Stimulated activated CD4-positive, alpha-beta T cell treated with anti-CD3 and anti-CD28 coated beads, Interleukin-4, amount 100 ng/mL, for 48 hours (primary cell): ENCODE results near the gene PCYT1B.
"Not testable (repeated sequence)": the region's sequence is repeated elsewhere in the genome, so short reads cannot be mapped to it uniquely, and the experiment has no call there.

ENCODE experiments used
- DNase-seq, 2 donors: peaks; one replicate each; pipeline ENCODE4 v3.0.0-alpha.2; 2020; ENCODE audit warnings: low read depth in 2 of 2

Gene PCYT1B

DNA sequence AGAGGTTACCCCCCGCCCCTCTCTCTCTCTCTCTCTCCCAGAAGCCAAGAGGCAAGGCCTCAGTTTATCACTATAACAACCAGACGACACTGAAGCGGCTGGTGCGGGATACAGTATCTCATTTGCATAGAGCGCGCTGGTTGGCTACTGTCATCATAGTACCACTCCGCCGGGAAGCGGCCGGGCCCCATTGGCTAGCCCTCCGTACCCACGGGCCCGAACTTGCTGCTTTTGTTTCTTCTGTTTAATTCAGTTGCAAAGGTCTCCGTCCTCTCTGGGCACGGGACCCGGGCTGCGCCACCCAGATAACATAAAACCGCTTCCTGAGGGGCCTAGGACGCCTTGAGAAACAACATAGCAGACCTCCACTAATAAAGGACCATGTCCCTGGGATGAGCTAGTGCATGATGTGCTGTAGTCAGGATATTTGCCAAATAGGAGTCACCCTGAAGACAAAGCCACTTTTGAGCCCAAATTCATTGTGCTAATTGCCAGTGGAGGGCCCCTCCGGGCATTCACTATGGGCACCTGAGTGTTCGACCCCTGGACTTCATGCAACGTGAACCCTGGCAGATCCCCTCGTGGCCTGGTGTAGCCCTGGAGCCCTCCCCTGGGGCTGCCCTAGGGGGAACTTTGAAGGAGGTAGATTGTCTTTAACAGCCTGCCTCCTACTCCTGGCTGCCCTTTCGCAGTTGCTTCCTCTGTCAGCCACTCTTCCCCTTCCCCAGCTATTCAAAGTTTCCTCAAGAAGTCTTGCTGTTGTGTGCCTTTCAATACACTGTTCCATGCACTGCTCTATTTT is at the start of gene PCYT1B:
Gene PCYT1B (minus strand): TSS at position 91 of the 802 bp plus-strand sequence. CDS start 242 bp downstream, outside the sequence.
- DNase-seq: peak; percentile 35 to 38

DNA sequence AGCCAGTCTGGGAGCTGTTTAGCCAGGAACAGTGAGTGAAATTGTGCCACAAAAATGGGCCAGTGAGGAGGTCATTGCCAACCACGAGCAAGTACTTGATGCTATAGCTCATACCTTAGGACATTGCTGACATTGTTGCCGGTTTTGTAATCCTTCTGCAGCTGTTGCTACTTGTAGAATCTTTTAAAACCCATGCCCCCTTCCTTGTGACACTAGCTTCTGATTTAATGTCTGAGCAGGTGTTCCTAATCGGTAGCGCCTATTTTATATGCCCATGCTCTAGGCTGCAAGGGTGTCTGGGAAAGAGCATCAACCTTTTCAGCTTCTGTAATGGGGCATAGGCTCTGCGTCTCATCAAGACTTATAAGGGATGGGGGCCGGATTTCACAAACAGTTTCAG is 49.1 kb upstream of the PCYT1B start:
- DNase-seq: no peak

DNA sequence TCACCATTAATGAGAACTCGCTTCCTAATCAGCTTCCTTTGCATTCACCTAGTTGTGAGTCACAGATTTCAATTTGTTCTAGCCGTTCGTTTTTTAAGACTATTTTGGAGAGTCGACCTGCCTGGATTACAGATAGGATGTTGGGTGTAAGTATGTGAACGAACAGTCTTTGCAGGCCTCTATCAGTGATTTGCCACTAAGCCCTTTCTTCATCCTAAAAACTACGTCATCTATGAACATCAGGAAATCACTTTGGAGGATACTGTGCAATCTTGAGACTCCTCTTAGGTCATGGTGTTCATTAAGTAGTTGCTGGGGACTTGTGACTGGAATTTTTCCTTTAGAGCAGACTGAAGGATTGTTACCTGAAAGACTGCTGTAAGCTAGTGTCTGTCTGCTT is 47.7 kb upstream of the PCYT1B start:
- no peak for DNase-seq

DNA sequence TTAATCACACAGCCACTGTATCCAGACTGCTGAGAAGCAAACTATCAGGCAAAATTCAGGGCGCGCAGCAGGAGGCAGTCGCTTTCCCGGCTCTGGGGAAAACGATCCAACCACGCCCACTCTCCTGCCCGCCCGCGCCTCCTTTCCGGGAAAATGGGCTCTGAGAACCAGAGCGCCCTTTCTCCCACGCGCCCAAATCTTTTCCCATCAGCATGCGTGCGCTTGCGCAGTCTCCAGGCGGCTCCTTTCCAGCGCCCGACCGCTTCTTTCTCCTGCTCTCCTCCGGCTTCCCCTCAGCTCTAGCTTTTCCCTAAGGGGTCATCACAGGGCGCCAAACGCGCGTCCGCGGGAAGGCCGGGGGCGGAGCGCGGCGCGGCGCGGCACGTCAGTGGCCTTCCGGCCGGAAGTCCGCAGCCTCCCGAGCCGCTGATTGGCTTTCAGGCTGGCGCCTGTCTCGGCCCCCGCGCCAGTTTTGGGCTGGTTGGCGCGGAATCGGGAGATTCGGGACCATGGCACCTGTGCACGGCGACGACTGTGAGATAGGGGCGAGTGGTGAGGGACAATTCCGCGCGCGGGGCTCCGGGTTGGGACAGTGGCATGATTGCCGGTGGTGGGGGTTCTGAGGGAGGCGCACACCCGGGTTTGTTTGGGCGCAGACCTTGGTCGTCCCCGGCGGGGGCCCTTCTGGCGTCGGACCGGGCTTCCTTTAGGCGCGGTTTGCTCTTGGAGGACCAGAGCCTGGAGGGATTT is 46.5 kb upstream of the PCYT1B start, which contains the start of gene POLA1:
Gene POLA1 (plus strand): TSS at position 466 of the 750 bp plus-strand sequence. CDS start 44 bp downstream, at position 510.
- peak; percentile 72 to 79 for DNase-seq

DNA sequence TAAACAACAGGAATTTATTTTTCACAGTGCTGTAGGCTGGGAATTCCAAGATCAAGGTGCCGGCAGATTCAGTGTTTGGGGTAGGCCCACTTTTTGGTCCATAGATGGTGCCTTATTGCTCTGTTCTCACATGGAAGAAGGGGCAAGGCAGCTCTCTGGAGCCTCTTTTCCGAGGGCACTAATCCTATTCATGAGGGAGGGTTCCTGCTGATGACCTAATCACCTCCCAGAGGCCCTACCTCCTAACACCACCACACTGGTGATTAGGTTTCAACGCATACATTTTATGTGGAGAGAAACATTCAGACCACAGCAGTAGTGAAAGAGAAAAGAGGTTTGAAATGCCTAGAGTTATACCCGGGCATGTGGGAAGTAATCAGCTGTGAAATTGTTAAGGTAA is 45.2 kb upstream of the PCYT1B start:
- DNase-seq: no peak

DNA sequence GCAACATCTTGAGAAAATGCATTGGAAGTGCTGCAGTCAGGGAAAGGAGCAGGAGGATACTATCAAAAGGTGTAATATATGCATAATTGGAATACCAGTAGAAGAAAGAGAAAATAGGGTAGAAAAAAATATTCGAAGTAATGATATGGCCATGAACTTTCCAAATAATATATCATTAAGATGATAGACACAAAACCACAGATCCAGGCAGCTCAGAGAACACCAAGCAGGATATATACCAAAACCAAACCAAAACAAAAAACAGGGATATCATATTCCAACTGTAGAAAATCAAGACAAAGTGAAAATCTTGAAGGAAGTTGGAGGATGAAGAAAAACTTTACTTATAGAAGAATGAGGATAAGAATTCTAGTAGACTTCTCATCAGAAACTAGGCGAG is 36.9 kb upstream of the PCYT1B start:
- DNase-seq: no peak

DNA sequence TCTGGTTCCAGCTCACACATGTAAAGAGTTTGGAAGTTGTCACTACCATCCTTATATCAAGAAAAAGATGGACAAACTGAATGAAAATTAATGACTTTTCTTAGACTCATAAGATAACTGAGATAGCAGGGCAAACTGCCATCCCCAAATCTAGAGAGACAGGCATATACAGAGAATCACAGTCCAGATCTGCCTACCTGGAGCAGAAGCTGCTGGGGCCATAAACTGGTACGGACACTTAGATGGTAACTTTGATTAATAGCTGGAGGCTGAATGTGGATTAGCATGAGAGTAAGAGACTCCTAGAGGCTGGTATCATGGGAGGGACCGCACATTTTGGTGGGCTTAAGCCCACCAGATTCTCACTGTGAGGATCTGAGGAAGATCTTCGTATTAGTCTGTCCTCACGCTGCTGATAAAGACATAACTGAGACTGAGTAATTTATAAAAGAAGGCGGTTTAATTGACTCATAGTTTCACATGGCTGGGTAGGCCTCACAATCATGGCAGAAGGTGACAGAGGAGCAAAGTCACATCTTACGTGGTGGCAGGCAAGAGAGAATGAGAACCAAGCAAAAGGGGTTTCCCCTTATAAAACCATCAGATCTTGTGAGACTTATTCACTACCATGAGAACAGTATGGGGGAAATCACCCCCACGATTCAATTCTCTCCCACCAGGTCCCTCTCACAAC is 35.7 kb upstream of the PCYT1B start:
- peak in 1 of 2 donors; percentile 26 for DNase-seq

DNA sequence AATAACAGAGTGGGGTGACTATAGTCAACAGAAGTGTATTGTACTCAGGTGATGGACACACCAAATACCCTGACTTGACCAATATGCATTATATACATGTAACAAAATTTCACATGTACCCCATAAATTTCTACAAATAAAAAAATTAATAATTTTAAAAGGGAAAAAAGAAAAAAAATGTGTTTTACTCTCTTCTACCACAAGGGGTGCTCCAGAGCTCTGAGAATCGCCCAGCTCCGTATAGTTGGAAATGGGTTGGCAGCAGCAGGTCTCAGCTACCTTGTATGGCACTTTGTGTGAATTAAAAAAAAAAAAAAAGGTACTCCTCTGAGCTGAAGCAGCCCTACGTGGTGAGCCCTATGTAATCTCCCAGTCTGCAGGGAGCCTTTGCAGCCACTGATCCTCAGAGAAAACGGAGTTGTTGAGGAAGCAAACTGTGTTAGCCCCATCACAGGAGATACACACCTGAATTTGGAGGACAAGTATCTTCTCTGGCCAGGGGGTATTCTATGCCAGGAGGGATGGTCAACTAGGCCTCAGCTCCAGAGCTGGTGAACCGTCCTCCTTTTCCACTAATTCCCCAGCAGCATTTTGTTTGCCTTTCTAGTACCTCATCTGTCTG is 29.4 kb upstream of the PCYT1B start:
- DNase-seq: no peak

DNA sequence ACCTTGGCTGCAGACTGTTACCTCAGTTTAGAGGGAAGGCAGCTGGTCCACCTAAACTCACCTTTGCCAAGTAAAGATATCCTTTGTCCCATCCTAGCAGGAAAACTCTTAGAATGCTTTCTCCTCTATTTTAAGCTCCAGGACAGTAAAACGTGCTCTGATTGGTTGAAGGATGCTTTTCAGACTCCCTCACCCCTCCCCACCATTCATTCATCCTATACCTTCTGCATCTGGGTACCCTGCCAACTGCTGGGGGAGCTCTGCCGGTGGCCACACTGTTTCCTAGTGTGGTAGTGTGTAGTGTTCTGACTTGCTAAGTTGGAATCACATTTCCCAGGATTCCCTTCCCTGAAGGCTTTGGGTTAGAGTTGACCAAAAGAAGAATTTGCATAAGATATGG is 26.3 kb upstream of the PCYT1B start:
- no peak for DNase-seq

DNA sequence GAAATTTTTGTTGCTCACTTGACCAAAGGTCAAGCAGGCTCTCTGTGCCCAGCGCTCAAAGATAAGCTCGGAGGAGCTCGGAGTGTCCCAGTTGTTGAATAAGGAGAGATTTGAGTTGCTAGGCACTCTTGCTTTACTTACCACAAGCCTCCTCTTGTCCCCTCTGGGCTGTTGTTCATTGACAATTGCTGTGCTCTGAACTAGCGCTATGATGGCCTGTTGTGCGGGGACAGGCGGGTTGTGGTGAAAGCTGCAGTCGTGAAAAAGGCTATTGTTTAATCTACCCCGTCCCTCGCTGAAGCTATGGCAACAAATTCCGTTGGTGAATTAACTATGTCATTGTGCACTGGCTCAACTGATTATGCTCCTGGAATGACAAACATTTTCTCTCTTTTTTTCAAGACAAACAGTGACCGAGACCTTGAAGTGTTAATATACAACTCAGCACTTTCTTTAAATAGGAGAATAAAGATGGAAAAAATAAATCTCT is 25.6 kb upstream of the PCYT1B start:
- no peak for DNase-seq

DNA sequence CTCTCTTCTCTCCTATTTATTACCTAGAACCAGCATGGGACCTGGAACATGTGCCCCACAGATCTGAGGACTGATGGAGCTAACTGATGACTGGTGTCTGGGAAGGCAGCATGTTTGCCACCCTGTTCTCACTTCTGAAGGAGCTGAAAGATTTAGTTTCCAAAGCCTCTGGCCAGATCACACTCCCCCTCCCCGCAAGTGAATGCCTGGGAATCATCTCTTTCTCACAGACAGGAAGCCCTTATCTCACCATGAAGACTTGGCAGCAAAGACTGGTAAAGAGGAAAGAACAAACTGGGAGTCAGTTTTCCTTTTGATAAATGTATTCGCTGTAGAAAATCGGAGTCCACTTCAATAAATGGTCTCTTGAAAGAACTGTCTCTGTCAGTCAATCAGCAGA is 21.0 kb upstream of the PCYT1B start:
- no peak for DNase-seq

DNA sequence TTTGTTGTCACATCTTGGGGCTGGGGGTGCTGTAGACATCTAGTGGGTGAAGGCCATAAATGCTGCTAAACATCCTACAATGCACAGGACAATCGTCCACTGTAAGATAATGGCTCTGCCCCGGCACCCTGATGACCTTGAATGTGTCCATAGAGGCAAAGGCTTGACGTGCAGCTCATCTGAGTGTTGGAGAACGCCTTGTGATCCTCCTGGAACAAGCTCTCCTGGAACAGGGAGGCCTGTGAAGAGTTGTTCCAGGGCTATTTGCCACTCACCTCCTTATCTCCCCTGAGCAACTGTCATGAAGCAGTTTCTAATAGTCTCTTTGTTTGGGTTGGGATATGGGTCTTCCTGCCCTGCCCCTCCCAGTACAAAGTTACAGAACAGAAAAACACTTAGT is 15.2 kb upstream of the PCYT1B start:
- no peak for DNase-seq

DNA sequence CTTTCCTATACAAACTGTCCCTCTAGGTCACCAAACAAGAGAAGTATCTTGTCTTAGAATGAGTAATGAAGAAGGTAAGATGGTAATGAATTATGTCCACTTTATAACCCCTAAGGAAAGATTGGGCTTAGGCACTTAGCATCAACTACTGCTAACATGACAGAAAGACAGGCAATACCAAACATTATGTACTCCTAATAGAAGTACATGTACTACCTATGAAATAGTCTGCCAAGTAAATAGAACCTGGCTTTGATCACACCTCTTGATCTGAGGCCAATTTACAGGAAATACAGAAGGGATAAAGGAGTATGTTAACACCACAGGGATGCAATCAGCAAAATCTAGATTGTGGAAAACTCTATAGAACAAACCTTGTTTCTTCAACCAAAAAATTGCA is 14.1 kb upstream of the PCYT1B start:
- DNase-seq: no peak

DNA sequence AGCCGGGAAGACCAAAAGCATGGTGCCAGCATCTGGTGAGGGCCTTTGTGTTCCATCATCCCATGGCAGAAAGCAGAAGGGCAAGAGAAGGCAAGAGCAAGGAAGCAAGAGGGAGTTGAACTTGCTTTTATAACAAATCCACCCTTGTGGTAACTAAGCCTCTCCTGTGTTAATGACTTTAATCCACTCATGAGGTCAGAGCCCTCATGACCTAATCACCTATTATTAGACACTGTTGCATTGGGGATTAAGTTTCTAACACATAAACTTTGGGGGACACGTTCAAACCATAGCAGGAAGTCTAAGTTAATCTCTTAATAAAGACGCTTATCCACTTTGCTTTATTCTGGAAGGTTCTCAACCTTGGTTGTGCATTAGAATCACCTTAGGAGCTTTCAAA is 12.5 kb upstream of the PCYT1B start:
- DNase-seq: no peak

DNA sequence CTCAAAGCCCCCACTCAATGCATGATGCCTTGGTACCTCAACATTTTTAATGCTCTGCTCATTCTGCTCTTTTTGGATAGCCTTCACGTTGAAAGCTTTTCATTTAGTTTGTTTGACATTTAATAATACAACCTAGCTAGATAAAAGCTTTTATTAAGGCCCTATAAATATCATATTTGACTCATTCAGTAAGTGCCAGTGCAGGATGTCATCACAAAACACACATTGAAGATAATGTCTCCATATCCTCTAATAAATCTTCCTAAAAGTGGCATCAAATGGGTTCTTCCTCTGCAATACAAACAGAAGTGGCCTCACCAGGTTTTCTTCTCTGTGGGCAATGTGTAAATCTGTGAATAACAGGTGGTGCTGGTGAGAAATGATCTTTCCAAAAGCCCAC is 12.0 kb upstream of the PCYT1B start:
- DNase-seq: no peak

DNA sequence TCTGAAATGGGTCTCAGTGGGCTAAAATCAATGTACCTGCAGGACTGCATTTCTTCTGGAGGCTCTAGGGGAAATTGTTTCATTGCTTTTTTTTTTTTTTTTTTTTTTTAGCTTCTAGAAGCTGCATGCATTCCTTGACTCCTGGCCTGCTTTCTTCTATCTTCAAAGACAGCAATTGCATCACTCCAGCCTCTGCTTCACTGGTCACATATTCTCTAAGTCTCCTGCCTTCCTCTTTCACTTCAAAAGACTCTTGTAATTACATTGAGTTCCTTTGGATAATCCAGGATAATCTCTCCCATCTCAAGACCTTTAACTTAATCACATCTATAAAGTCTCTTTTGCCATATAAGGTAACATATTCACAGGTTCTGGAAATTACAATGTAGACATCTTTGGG is 11.3 kb upstream of the PCYT1B start:
- DNase-seq: no peak

DNA sequence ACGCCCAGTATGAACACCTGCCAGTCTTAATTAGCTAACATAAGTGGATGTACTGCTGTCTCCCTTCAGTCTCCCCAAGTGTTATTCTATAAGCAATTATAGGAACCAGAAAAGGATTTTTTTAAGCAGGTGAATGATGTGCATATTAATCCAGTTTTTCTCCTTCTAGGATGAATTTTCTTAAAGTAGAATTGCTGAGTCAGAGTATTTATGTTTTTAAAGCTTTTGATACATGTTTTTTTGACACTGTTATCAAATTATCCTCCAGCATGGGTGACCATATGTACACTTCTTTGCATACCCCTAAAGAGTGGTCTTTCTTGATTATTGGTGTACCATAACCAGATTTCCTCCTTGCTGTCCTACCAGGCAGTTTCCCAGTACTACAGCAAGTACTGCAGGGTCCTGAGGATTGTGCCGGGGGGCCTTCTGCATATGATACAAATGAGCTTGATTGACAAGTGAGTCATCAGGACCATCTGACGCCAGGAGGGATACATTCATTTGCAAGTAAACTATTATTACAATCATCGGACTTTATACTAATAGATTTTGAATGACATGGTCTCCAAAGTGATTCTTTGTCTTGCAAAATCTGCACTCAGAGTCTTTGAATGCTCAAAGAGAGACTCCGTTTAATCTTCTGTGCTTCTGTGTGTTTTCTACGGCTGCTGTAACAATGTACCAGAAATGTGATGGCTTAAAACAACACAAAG is 10.7 kb upstream of the PCYT1B start:
- DNase-seq: no peak

DNA sequence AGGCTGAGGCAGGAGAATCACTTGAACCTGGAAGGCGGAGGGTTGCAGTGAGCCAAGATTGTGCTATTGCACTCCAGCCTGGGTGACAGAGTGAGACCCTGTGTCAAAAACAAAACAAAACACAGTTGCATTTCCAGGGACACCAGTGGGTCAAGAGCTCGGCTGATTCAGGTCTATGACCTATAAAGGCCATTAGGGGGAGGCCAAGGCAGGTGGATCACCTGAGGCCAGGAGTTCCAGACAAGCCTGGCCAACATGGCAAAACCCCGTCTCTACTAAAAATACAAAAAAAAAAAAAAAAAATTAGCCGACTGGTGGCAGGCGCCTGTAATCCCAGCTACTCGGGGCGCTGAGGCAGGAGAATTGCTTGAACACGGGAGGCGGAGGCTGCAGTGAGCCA is 8.5 kb upstream of the PCYT1B start:
- not testable (repeated sequence) for DNase-seq

DNA sequence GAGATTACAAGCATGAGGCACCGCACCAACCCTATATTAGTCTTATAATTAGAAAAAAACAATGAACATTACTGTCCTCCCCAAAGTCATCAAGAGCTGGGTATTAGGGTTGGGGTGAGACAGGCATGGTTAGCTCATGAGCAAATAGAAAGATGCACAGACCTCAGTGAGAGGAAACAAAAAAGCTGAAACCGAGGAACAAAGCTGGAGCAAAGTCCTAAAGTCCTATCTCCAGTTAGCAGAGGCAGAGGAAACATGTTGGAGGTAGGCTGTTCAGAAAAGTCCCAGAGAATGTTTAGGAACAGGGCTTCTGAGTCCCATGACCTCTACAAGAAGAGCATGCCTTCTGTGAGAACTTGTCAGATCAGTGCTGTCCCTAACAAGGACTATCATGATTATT is 4.6 kb upstream of the PCYT1B start:
- no peak for DNase-seq

DNA sequence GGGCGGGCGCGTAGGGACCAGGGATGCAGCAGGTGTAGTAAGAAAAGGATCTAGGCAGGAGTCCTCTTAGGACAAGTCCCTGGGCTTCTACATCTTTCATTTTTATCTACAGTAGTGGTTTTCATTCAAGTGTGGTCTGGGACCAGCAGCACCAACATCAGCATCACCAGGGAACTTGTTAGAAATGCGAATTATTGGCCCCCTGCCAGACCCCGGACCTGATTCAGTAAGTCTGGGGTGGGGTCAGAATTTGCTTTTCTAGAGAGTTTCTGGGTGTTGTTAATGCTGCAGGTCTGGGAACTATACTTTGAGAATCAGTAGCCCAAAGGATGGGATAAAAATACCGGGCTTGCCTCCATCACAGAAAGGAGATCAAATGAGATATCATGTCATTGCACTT is 1.3 kb upstream of the PCYT1B start:
- DNase-seq: no peak

DNA sequence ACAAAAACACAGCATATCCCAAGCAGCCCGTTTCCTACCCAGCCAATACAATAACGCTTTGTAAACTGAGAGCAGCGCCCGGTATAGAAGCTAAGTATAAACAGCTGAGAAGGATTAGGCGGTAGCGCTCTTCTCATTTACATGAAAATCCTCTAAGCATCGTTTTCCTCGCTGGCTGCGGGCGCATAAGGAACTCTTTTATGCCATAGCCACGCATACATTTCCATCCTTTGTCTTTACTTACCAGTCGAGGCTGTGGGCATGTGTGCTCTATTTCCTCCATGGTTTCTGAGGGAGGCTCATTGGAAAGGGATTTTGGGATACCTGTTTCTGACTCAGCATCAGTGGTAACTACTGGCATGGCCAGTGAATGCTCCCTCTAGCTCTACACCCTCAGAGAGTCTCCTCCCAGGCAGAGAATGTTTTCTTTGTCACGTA is 383 bp downstream of the PCYT1B start:
- no peak for DNase-seq
